Muscle of leg (tissue), 11 donors: Measurements from ENCODE around the gene CYP19A1. TPM values are rescaled to one million over a fixed set of nuclear protein-coding genes. Genes with fewer than 3 reads are reported as not detected.

Experiments used
- DNase-seq: peaks from one replicate; pipeline ENCODE4 v3.0.0; 2013
- H3K27ac ChIP-seq: one replicate; pipeline ENCODE4 v1.5.1; 2013; ENCODE audit warnings: mild to moderate bottlenecking, low read length, control low read depth
- H3K27me3 ChIP-seq: one replicate; pipeline ENCODE4 v1.6.1; 2013; ENCODE audit warnings: low read length; ENCODE audit not compliant: control insufficient read depth, insufficient read depth
- H3K36me3 ChIP-seq: one replicate; pipeline ENCODE4 v1.6.1; 2013; ENCODE audit warnings: low read length; ENCODE audit not compliant: control insufficient read depth, insufficient read depth
- H3K4me1 ChIP-seq: one replicate; pipeline ENCODE4 v1.6.1; 2013; ENCODE audit warnings: low read length; ENCODE audit not compliant: control insufficient read depth, insufficient read depth
- H3K4me3 ChIP-seq: one replicate; pipeline ENCODE4 v1.5.1; 2013; ENCODE audit warnings: low read length, control low read depth
- H3K9me3 ChIP-seq: replicated peaks from 2 replicates; pipeline ENCODE4 v1.6.1; 2013; ENCODE audit warnings: low read depth, low read length; ENCODE audit not compliant: control insufficient read depth
- WGBS: methylation state at CpG from one replicate; pipeline ENCODE4 v1.1.5; 2013; ENCODE audit warnings: missing lambda C conversion rate; ENCODE audit not compliant: insufficient coverage; 5-methylcytosine and 5-hydroxymethylcytosine counted together
- polyA plus RNA-seq, 8 donors: library from polyadenylated mRNA; unstranded; fragments of 120-200 nt; gene quantifications; one replicate each; pipeline versions ENCODE4 v1.2.1 to v1.2.3, GENCODE V29; 2013; ENCODE audit warnings: inconsistent platforms in 1 of 8, low replicate concordance in 1 of 8; ENCODE audit not compliant: insufficient read length in 8 of 8, insufficient read depth in 1 of 8
- total RNA-seq: library from RNA; stranded (reverse); fragments of 120-200 nt; gene quantifications from one replicate; pipeline ENCODE4 v1.2.4, GENCODE V29; 2013

Gene CYP19A1
- total and polyA plus RNA-seq, 9 donors = 0.51 to 2.0 (median 0.66) TPM

DNA sequence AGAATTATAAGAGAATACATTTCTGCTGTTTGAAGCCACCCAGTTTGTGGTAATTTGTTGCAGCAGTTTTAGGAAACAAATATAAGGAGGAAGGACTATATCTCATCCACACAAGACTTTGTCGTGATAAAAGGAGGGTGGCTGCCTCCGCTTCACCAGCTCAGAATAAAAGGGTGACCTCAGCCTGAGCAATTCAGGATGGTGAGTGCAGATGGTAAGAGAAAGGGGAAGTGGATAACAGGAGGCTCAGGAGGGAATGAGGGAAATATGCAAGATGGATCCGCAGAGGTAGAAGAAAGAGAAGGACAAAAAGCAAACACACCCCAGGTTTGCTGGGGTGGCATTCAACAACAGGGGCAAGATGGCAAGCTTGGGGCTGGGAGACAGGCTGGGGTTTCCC is 135.6 kb downstream of the CYP19A1 start:
- Histone ChIP-seq H3K27ac (no peak overlapping the region), H3K4me1 (no peaks in the 10 kb centered on the region), H3K27me3 (peaks cover 8% of the 10 kb centered on the region), H3K36me3 (no peaks in the 10 kb centered on the region), H3K4me3 (no peak overlapping the region), H3K9me3 (no peaks in the 10 kb centered on the region)
- 100% methylated on average over 1 of the region's 3 CpGs for WGBS
- DNase-seq = no peak

- no peak for DNase-seq
- Histone ChIP-seq H3K4me3 (no peak overlapping the region), H3K27me3 (peaks cover 14% of the 10 kb centered on the region), H3K36me3 (no peaks in the 10 kb centered on the region), H3K27ac (no peak overlapping the region), H3K4me1 (no peaks in the 10 kb centered on the region), H3K9me3 (no peaks in the 10 kb centered on the region)
- WGBS = 77% methylated on average over 1 of the region's 5 CpGs
These were observed 136.8 kb downstream of the CYP19A1 start for GRCh38 chr15:51201581-51201980.

GRCh38 chr15:51200792-51201191 is 137.6 kb downstream of the CYP19A1 start:
- no peak overlapping the region for H3K27ac ChIP-seq
- DNase-seq = no peak
- H3K4me3 ChIP-seq = no peak overlapping the region
- no peaks in the 10 kb centered on the region for H3K4me1 ChIP-seq
- peaks cover 15% of the 10 kb centered on the region for H3K27me3 ChIP-seq
- H3K9me3 ChIP-seq = no peaks in the 10 kb centered on the region
- H3K36me3 ChIP-seq = no peaks in the 10 kb centered on the region
- WGBS = 83% methylated on average over 2 of the region's 3 CpGs

DNA sequence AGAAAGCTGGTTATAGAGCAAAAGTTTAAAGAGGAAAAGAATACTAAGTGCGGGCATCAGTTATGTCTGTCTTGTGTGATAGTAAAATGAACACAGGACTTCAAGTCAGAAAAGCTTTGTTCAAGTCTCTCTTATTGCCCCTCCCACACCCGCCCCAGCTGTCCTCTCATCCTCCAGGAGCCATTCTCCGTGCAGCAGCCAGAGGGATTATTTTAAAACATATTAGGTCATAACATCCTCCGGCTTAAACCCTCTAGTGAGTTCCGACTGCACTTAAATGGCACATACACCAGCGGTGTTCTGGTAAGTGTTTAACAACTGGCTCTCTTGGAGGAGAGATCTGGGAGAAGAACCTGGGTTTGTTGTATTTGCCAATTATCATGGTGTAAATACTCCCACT is 138.9 kb downstream of the CYP19A1 start:
- no CpG with 5 or more reads among the region's 6 CpGs for WGBS

DNA sequence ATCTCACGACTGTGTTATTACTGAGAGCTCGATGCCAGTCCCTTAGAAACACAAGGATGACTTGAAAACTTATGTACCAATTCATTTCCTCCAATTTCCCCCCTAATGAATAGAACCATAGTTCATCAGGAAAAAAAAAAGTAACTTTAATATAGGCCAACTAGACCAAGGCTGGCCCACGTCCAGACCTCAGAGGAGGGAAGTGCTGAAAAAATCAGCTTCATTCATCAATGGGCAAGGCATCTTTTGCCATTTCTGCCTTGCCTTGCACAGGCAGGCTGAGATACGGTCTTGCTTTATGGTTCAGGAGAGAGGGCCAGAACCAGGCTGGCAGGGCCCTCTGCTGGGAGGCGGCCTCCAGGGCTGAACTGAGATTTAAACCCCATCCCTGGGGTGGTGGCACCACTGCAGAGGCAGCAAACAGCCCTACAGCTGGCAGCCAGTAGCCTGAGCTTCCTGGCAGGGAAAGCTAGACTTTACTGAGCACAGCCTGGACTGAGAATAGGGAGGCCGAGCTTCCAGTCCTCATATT is 139.6 kb downstream of the CYP19A1 start:
- Histone ChIP-seq H3K4me3 (no peak overlapping the region), H3K36me3 (no peaks in the 10 kb centered on the region), H3K27ac (no peak overlapping the region), H3K9me3 (no peaks in the 10 kb centered on the region), H3K27me3 (peaks cover 12% of the 10 kb centered on the region), H3K4me1 (no peaks in the 10 kb centered on the region)
- DNase-seq = no peak
- 62% methylated on average over 2 of the region's 6 CpGs for WGBS

More for the DNA sequence above, 138.9 kb downstream of the CYP19A1 start:
- H3K9me3 ChIP-seq = no peaks in the 10 kb centered on the region
- DNase-seq = no peak
- no peaks in the 10 kb centered on the region for H3K4me1 ChIP-seq
- no peak overlapping the region for H3K4me3 ChIP-seq
- no peak overlapping the region for H3K27ac ChIP-seq
- peaks cover 12% of the 10 kb centered on the region for H3K27me3 ChIP-seq
- H3K36me3 ChIP-seq = no peaks in the 10 kb centered on the region

DNA sequence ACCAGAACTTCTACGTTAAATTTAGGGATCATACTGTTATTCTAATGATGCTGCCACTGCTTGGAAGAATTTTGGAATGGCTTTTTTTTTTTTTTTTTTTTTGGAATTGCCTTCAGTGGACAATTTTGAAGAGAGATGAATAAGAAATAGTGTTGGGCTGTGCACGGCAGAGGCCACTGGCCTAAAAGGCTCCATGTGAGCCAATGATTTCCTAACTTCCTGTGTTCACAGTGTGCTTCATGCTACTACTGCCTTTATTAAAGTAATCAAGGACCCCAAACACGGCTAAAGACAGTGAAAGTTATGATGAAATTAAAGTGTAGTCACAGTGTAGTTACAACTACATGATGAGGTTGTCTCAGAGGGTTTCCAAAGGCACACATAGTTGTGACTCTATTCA is 142.9 kb downstream of the CYP19A1 start:
- H3K27me3 ChIP-seq = peaks cover 18% of the 10 kb centered on the region
- no peak for DNase-seq
- no peak overlapping the region for H3K4me3 ChIP-seq
- no peaks in the 10 kb centered on the region for H3K36me3 ChIP-seq
- no peak overlapping the region for H3K27ac ChIP-seq
- peaks cover 22% of the 10 kb centered on the region for H3K4me1 ChIP-seq
- H3K9me3 ChIP-seq = no peaks in the 10 kb centered on the region
- WGBS = 60% methylated on average over 1 of the region's 3 CpGs

DNA sequence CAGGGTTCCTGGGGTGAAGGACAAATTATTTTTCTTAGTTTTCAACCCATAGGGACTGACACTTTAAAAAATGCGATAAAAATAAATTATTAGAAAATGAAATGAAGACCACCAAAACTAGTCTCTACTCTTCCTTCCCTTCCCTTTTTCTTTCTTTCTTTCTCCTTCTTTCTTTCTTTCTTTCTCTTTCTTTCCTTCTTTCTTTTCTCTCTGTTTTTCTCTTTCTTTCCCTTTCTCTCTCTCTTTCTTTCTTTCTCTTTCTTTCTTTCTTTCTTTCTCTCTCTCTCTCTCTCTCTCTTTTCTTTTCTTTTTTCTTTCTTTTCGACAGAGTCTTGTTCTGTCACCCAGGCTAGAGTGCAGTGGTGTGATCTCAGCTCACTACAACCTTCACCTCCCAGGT is 144.4 kb downstream of the CYP19A1 start:
- Histone ChIP-seq H3K4me3 (no peak overlapping the region), H3K27me3 (peaks cover 18% of the 10 kb centered on the region), H3K27ac (no peak overlapping the region), H3K36me3 (no peaks in the 10 kb centered on the region), H3K4me1 (peaks cover 25% of the 10 kb centered on the region), H3K9me3 (no peaks in the 10 kb centered on the region)
- DNase-seq = no peak
- 80% methylated on average over 1 of the region's 2 CpGs for WGBS

DNA sequence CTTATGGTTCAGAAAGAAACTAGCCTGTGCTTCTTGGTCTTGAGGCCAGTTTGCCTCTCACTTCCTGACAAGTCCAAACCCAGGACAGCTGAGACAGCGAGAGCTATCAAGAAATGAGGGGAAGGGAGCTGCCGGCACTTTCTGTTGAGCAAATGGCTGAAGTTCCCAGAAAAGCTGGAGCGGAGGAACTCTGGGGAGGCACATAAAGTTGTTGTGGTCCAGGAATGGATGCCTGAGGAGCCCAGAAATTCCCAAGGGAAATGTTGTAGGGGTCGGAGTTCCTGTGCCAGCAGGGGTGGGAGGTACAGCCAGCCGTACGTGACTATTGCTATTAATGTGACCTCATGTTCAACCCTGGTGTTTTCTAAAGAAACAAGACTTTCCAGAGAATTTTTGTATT is 144.9 kb downstream of the CYP19A1 start:
- no peaks in the 10 kb centered on the region for H3K9me3 ChIP-seq
- peaks cover 18% of the 10 kb centered on the region for H3K27me3 ChIP-seq
- H3K4me3 ChIP-seq = no peak overlapping the region
- 45% methylated on average over 4 of the region's 6 CpGs for WGBS
- peak; percentile 30 for DNase-seq
- no peaks in the 10 kb centered on the region for H3K36me3 ChIP-seq
- no peak overlapping the region for H3K27ac ChIP-seq
- peaks cover 25% of the 10 kb centered on the region for H3K4me1 ChIP-seq

DNA sequence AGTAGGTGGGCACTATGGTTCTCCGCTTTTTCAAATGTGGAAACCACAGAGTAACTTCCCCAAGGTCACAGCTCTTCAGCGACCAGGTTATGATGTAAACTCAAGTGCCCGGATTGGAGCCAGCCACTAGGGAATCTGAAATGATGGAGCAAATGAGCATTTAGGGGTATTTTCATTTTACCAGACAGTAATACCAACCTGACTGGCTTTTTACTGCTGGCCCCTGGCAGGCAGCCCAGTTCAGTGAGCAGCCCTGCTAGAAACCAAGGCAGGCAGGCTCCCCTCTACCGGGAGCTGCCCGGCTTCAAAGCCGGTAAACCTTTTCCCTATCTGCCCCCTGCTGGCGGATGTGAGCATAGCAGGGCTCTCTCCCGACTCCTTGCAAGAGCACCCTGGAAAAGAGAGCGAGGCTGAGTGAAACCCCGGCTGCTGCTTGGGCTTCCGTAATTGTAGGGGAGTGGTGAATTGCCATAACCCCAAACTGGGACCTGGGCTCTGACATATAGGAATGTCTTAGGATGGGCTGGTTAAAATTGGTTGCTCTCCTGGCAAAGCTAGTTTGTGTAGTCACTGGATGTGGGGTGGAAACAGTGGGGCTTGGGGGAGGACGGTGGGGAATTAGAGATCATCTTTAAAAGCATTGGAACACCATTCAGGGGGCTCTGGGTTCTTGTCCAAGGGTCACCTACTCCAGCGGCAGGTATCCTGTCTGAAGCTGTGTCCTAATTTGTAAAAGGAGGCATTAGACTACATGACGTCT is 145.7 kb downstream of the CYP19A1 start:
- Histone ChIP-seq H3K4me1 (peaks cover 29% of the 10 kb centered on the region), H3K36me3 (no peaks in the 10 kb centered on the region), H3K27me3 (peaks cover 18% of the 10 kb centered on the region), H3K27ac (no peak overlapping the region), H3K9me3 (no peaks in the 10 kb centered on the region), H3K4me3 (no peak overlapping the region)
- peak; percentile 90 for DNase-seq
- WGBS = 31% methylated on average over 11 of the region's 14 CpGs

DNA sequence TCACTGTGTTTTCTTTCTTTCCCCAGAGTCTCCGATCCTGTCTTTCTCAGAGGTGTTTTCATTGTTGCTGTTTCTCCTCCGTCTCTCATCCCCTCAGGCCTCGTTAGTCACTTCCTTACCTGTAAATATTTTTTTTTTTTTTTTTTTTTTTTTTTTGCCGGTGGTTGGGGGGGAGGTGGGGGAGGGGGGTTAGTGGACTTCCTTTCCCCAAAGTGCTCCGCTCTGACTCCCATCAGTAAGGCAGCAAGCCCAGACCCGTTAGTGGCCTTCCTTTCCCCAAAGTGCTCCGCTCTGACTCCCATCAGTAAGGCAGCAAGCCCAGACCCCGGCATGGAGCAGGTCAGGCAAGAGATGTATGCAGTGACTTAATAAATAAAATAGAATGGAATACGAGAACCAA is 146.6 kb downstream of the CYP19A1 start:
- no peak for DNase-seq
- no peaks in the 10 kb centered on the region for H3K9me3 ChIP-seq
- H3K27ac ChIP-seq = peak overlapping the region; percentile 81
- H3K27me3 ChIP-seq = peaks cover 15% of the 10 kb centered on the region
- 67% methylated on average over 1 of the region's 9 CpGs for WGBS
- H3K36me3 ChIP-seq = no peaks in the 10 kb centered on the region
- H3K4me3 ChIP-seq = no peak overlapping the region
- peaks cover 38% of the 10 kb centered on the region for H3K4me1 ChIP-seq
